ENCODE measurements around the gene TTC31. TPM values are rescaled to one million over a fixed set of nuclear protein-coding genes. Genes with fewer than 3 reads are reported as not detected.

Gene TTC31
- total RNA-seq = 10 to 100 TPM; 20.6 to 26.1 TPM
- 28.1 TPM for polyA plus RNA-seq (2013, experiment 1 of 2)
- 27.9 TPM for polyA plus RNA-seq (2013, experiment 2 of 2)
- 14.2 to 62.7 (median 37.3) reads per million in 172 experiments for total RNA-seq

GRCh38 chr2:74482801-74483674 is at the start of gene TTC31, which contains the start of gene CCDC142:
Gene TTC31, plus strand, starts transcription at chr2:74483081. Its CDS starts 15 bp downstream, at chr2:74483096.
Gene CCDC142, minus strand, starts transcription at chr2:74482998. Its CDS starts 161 bp downstream, at chr2:74482837.
- H3K36me3 Mint-ChIP-seq (ENCODE audit: low read depth) = peaks cover 54% of the 10 kb centered on the region
- H3K27me3 ChIP-seq (ENCODE audit: control insufficient read depth in 1 of 2, insufficient read depth in 2 of 2, low read length in 2 of 2) = no peaks in the 10 kb centered on the region
- DNase-seq (peak; percentile 87 to 96 (median 91)), ATAC-seq (ENCODE audit: poor library complexity) (peak; percentile 94)
- H3K27ac Mint-ChIP-seq = peak within 1 kb of the TSS; percentile 97
- H3K27me3 Mint-ChIP-seq = no peaks in the 10 kb centered on the region
- peak; percentile 85 for TF ChIP-seq CTCF (IDR thresholded peaks at IDR 0.05)
- intact Hi-C loops (cut with DNase I, micrococcal nuclease) = loop anchor here (1.0 to 5.0 kb wide), 9 partner anchors 11 to 394 kb away; partner anchors contain the start of genes INO80B (in 2 of the 2), MRPL53 (in 2 of the 2), AUP1 (in 1 of the 2) and C2orf81 (in 1 of the 2)
- CTCF ChIA-PET = interaction anchor here (0.6 to 4.6 kb wide), 21 partner anchors 8 to 1249 kb away, joined by 3 to 61 read pairs (median 5); partner anchors contain the start of genes AUP1, C2orf81, CCT7 and HTRA2
- H3K4me1 ChIP-seq (ENCODE audit: insufficient read depth, low read length) = peaks cover 31% of the 10 kb centered on the region
- peaks cover 26% of the 10 kb centered on the region for H3K4me1 Mint-ChIP-seq (ENCODE audit: low read depth)
- no peaks in the 10 kb centered on the region for H3K9me3 ChIP-seq (ENCODE audit: control insufficient read depth in 1 of 2, insufficient read depth in 1 of 2, low read length in 2 of 2)
- peak within 1 kb of the TSS; percentile 77 for H3K4me3 ChIP-seq (ENCODE audit: low read length)
- peak within 1 kb of the TSS; percentile 99 for H3K4me3 Mint-ChIP-seq
- no peaks in the 10 kb centered on the region for H3K9me3 Mint-ChIP-seq
- peak within 1 kb of the TSS; percentile 93 to 94 for H3K27ac ChIP-seq (ENCODE audit: low read depth in 1 of 2, low read length in 2 of 2)
- H3K36me3 ChIP-seq (ENCODE audit: insufficient read depth, low read length) = peaks cover 24% of the 10 kb centered on the region
- POLR2A ChIA-PET = interaction anchor here (0.7 to 6.9 kb wide), 20 partner anchors 11 to 654 kb away, joined by 3 to 169 read pairs (median 8); partner anchors contain the start of genes AUP1, C2orf81, DQX1 and HTRA2

- H3K4me3 Mint-ChIP-seq = no peak overlapping the region
- H3K36me3 Mint-ChIP-seq (ENCODE audit: low read depth) = no peaks in the 10 kb centered on the region
- no peak for ATAC-seq (ENCODE audit: poor library complexity)
- Histone ChIP-seq H3K27me3 (ENCODE audit: control insufficient read depth in 1 of 2, insufficient read depth in 2 of 2, low read length in 2 of 2) (peaks cover 19 to 22% of the 10 kb centered on the region in 2 experiments), H3K27ac (ENCODE audit: low read depth in 1 of 2, low read length in 2 of 2) (no peak overlapping the region), H3K36me3 (ENCODE audit: insufficient read depth, low read length) (no peaks in the 10 kb centered on the region), H3K9me3 (ENCODE audit: control insufficient read depth in 1 of 2, insufficient read depth in 1 of 2, low read length in 2 of 2) (peaks cover 0 to 20% of the 10 kb centered on the region in 2 experiments), H3K4me3 (ENCODE audit: low read length) (no peak overlapping the region), H3K4me1 (ENCODE audit: insufficient read depth, low read length) (peaks cover 15% of the 10 kb centered on the region)
- intact Hi-C loops (cut with DNase I, micrococcal nuclease) = no loop called here
- H3K27me3 Mint-ChIP-seq = peaks cover 31% of the 10 kb centered on the region
- H3K27ac Mint-ChIP-seq = no peak overlapping the region
- no peak for TF ChIP-seq CTCF (IDR thresholded peaks at IDR 0.05)
- H3K9me3 Mint-ChIP-seq = no peaks in the 10 kb centered on the region
- CTCF ChIA-PET = no interaction called here
- POLR2A ChIA-PET = no interaction called here
- H3K4me1 Mint-ChIP-seq (ENCODE audit: low read depth) = peaks cover 4% of the 10 kb centered on the region
- DNase-seq = no peak
Observed at GRCh38 chr2:74436111-74436805, 46.6 kb upstream of the TTC31 start.
